IMR-90 (cell line): ENCODE data around the gene TFAP2E. TPM values are rescaled to one million over a fixed set of nuclear protein-coding genes. Genes with fewer than 3 reads are reported as not detected.

ENCODE experiments used
- ATAC-seq: fragments of 200-7000 bp; cut with Tn5 transposase; 2 replicates; pipeline ENCODE4 v1.9.1; 2020; ENCODE audit warnings: low read depth, mild to moderate bottlenecking, moderate library complexity
- BruUV-seq: library from RNA; stranded (reverse); fragments of 400-500 nt; replicated peaks from 2 replicates; lab custom pipeline; 2021; lab: Mats Ljungman, UMichigan
- CTCF ChIA-PET: fragments of 300-600 bp; formaldehyde crosslinking; extraction: SDS; loops from one replicate; lab custom pipeline; 2021; ENCODE audit warnings: antibody characterized with exemption; lab: Yijun Ruan, JAX
- POLR2A ChIA-PET: fragments of 300-600 bp; sonication (Branson Sonifier 250); formaldehyde crosslinking; loops from one replicate; lab custom pipeline; 2022; ENCODE audit warnings: antibody characterized with exemption; ENCODE audit not compliant: unreplicated experiment; lab: Charles Lee
- DNase-seq: peaks from one replicate; pipeline ENCODE4 v3.0.0; 2013
- H2AFZ ChIP-seq: replicated peaks from 2 replicates; pipeline ENCODE3; 2013; ENCODE audit warnings: low read length, mild to moderate bottlenecking; ENCODE audit not compliant: poor library complexity
- H2AK5ac ChIP-seq: 2 replicates; pipeline ENCODE4 v1.6.1; 2013; ENCODE audit warnings: low read depth, low read length, inconsistent platforms
- H2AK9ac ChIP-seq: replicated peaks from 2 replicates; pipeline ENCODE3; 2013; ENCODE audit warnings: mild to moderate bottlenecking, low read depth, low read length, moderate library complexity; ENCODE audit not compliant: poor library complexity
- H2BK120ac ChIP-seq: 2 replicates; pipeline ENCODE4 v1.6.1; 2013; ENCODE audit warnings: low read depth, low read length, inconsistent platforms
- H2BK15ac ChIP-seq: 3 replicates; pipeline ENCODE4 v1.6.1; 2013; ENCODE audit warnings: low read depth, low read length, inconsistent platforms
- H2BK20ac ChIP-seq: 2 replicates; pipeline ENCODE4 v1.6.1; 2013; ENCODE audit warnings: low read depth, mild to moderate bottlenecking, inconsistent platforms, low read length, moderate library complexity
- H2BK5ac ChIP-seq: 2 replicates; pipeline ENCODE4 v1.6.1; 2013; ENCODE audit warnings: mild to moderate bottlenecking, low read depth, low read length, inconsistent platforms; ENCODE audit not compliant: poor library complexity, severe bottlenecking
- H3K14ac ChIP-seq: replicated peaks from 2 replicates; pipeline ENCODE4 v1.6.1; 2013; ENCODE audit warnings: low read depth, low read length, inconsistent platforms
- H3K18ac ChIP-seq: 2 replicates; pipeline ENCODE4 v1.6.1; 2013; ENCODE audit warnings: low read depth, low read length, control low read depth
- H3K23ac ChIP-seq: 2 replicates; pipeline ENCODE4 v1.6.1; 2013; ENCODE audit warnings: low read depth, low read length, inconsistent platforms
- H3K27ac ChIP-seq: 2 replicates; pipeline ENCODE4 v1.5.1; 2013; ENCODE audit warnings: mild to moderate bottlenecking, control low read depth, low read length; ENCODE audit not compliant: insufficient read depth
- H3K27me3 ChIP-seq: 2 replicates; pipeline ENCODE4 v1.6.1; 2013; ENCODE audit warnings: low read length; ENCODE audit not compliant: control insufficient read depth, insufficient read depth
- H3K36me3 ChIP-seq: 2 replicates; pipeline ENCODE4 v1.6.1; 2013; ENCODE audit warnings: low read length, mixed read lengths; ENCODE audit not compliant: control insufficient read depth, insufficient read depth
- H3K4ac ChIP-seq: 2 replicates; pipeline ENCODE4 v1.6.1; 2013; ENCODE audit warnings: low read depth, low read length, inconsistent platforms
- H3K4me1 ChIP-seq: 2 replicates; pipeline ENCODE4 v1.6.1; 2013; ENCODE audit warnings: low read length, mixed read lengths; ENCODE audit not compliant: control insufficient read depth, insufficient read depth
- H3K4me2 ChIP-seq: 2 replicates; pipeline ENCODE4 v1.6.1; 2013; ENCODE audit warnings: low read depth, mild to moderate bottlenecking, control low read depth, low read length, moderate library complexity
- H3K4me3 ChIP-seq: 2 replicates; pipeline ENCODE4 v1.5.1; 2013; ENCODE audit warnings: low read depth, mild to moderate bottlenecking, control low read depth, low read length, moderate library complexity; ENCODE audit not compliant: insufficient read depth
- H3K56ac ChIP-seq: 2 replicates; pipeline ENCODE4 v1.6.1; 2013; ENCODE audit warnings: low read length, inconsistent platforms; ENCODE audit not compliant: insufficient read depth; ENCODE audit errors: extremely low read depth
- H3K79me1 ChIP-seq, 2 experiments: 2 replicates each; pipeline ENCODE4 v1.6.1; 2013; ENCODE audit warnings: low read length in 2 of 2, inconsistent platforms in 1 of 2, low read depth in 1 of 2
- H3K9ac ChIP-seq: 2 replicates; pipeline ENCODE4 v1.6.1; 2013; ENCODE audit warnings: low read depth, low read length, control low read depth
- H3K9me1 ChIP-seq: 2 replicates; pipeline ENCODE4 v1.6.1; 2013; ENCODE audit warnings: low read length, inconsistent platforms; ENCODE audit not compliant: insufficient read depth
- H3K9me3 ChIP-seq: 2 replicates; pipeline ENCODE4 v1.6.1; 2013; ENCODE audit warnings: low read length; ENCODE audit not compliant: control insufficient read depth, insufficient read depth
- H4K20me1 ChIP-seq: 2 replicates; pipeline ENCODE4 v1.6.1; 2013; ENCODE audit warnings: low read length, inconsistent platforms; ENCODE audit not compliant: insufficient read depth
- H4K5ac ChIP-seq: 2 replicates; pipeline ENCODE4 v1.6.1; 2013; ENCODE audit warnings: mild to moderate bottlenecking, low read depth, low read length, control low read depth
- H4K8ac ChIP-seq, 2 experiments: 2 replicates each; pipeline ENCODE4 v1.6.1; 2013; ENCODE audit warnings: low read depth in 2 of 2, low read length in 2 of 2, control low read depth in 1 of 2, inconsistent platforms in 1 of 2
- H4K91ac ChIP-seq: 2 replicates; pipeline ENCODE4 v1.6.1; 2013; ENCODE audit warnings: low read depth, low read length, inconsistent platforms; ENCODE audit not compliant: insufficient read depth
- BHLHE40 ChIP-seq: fragments of 150-350 bp; IDR thresholded peaks from 2 replicates; pipeline ENCODE4 v1.6.1; 2016; ENCODE audit warnings: mild to moderate bottlenecking, low read depth, low read length
- ELK1 ChIP-seq: fragments of 150-350 bp; IDR thresholded peaks from 2 replicates; pipeline ENCODE4 v1.6.1; 2016; ENCODE audit warnings: low read depth, mild to moderate bottlenecking, low read length, moderate library complexity, borderline replicate concordance
- FOS ChIP-seq: fragments of 150-350 bp; IDR thresholded peaks from 2 replicates; pipeline ENCODE4 v1.6.1; 2016; ENCODE audit warnings: low read depth, low read length
- MAZ ChIP-seq: IDR thresholded peaks from 2 replicates; pipeline ENCODE4 v1.6.1; 2012; ENCODE audit warnings: low read depth, mild to moderate bottlenecking, low read length, improper control_type of control experiment, moderate library complexity, borderline replicate concordance
- POLR2A ChIP-seq: IDR thresholded peaks from 2 replicates; pipeline ENCODE4 v1.6.1; 2012; ENCODE audit warnings: mild to moderate bottlenecking, low read depth, low read length
- RFX5 ChIP-seq: IDR thresholded peaks from 2 replicates; pipeline ENCODE4 v1.8.0; 2012; ENCODE audit warnings: low read depth, mild to moderate bottlenecking, low read length, moderate library complexity
- WGBS, 2 experiments: methylation state at CpG; one replicate each; pipeline versions ENCODE4 v1.1.5 to v1.1.7; 2013; ENCODE audit warnings: missing lambda C conversion rate in 2 of 2; ENCODE audit not compliant: insufficient read length in 1 of 2; ENCODE audit errors: extremely low coverage in 2 of 2; 5-methylcytosine and 5-hydroxymethylcytosine counted together
- dilution Hi-C: fragments of 300-500 bp; cut with HindIII; formaldehyde crosslinking; loops from one replicate; pipeline ENCODE4 v1.14.3; 2018; ENCODE audit warnings: low sequenced_read_pairs; ENCODE audit not compliant: unreplicated experiment
- in situ Hi-C: fragments of 300-500 bp; cut with MboI; formaldehyde crosslinking; loops from 3 replicates; pipeline ENCODE4 v1.14.3; 2019; ENCODE audit warnings: low sequenced_read_pairs, inconsistent platforms, mixed read lengths
- intact Hi-C: fragments of 100-400 bp; cut with micrococcal nuclease; formaldehyde crosslinking; loops from 2 replicates; pipeline ENCODE4 v1.10.0; 2022
- polyA plus RNA-seq, 3 experiments: library from polyadenylated mRNA; depleted of rRNA; stranded (reverse); fragments of >200 nt; gene quantifications; 2 replicates each; pipeline ENCODE4 v1.2.3, GENCODE V29; 2012; ENCODE audit warnings: low replicate concordance in 1 of 3
- total RNA-seq: library from RNA; depleted of rRNA; stranded (reverse); fragments of >200 nt; gene quantifications from 2 replicates; pipeline ENCODE4 v1.2.3, GENCODE V29; 2012

The TFAP2E gene
- total and polyA plus RNA-seq, 2 of the 4 experiments (the other 2 are of a cell fraction): under 0.01 to 0.19 TPM

GRCh38 chr1:35561972-35562680 is 11.0 kb upstream of the TFAP2E start:
- no peak overlapping the region for H4K5ac ChIP-seq
- H3K4me1 ChIP-seq: peaks cover 5% of the 10 kb centered on the region; the same call in 1 of the 2 replicates
- WGBS, 2 experiments: 86% methylated on average over 7 of the region's 15 CpGs; no CpG with 5 or more reads in 1 of the 2 experiments
- H3K4me3 ChIP-seq: no peak overlapping the region
- peaks cover 42% of the 10 kb centered on the region for H4K20me1 ChIP-seq
- no peak overlapping the region for H3K9ac ChIP-seq
- intact Hi-C loops: no loop called here
- DNase-seq (no peak), ATAC-seq (no peak)
- no peak overlapping the region for H2AK9ac ChIP-seq
- no peak overlapping the region for H4K8ac ChIP-seq
- no peak overlapping the region for H3K14ac ChIP-seq
- dilution Hi-C loops: no loop called here
- in situ Hi-C loops: loop anchor here (5.0 to 10.0 kb wide), 2 partner anchors 110 to 367 kb away; partner anchors contain the start of gene SFPQ
- no peak for TF ChIP-seq FOS
- no peak for TF ChIP-seq RFX5
- no peak for TF ChIP-seq MAZ
- no peak for TF ChIP-seq BHLHE40
- no peak for TF ChIP-seq ELK1
- TF ChIP-seq POLR2A: no peak
- no peak overlapping the region for H2BK5ac ChIP-seq
- H3K18ac ChIP-seq: no peak overlapping the region
- no peak overlapping the region for H3K23ac ChIP-seq
- no TSS peak for BruUV-seq
- no peak overlapping the region for H2BK20ac ChIP-seq
- no peak overlapping the region for H3K27ac ChIP-seq
- no peak overlapping the region for H2AK5ac ChIP-seq
- H3K79me1 ChIP-seq: peaks cover 6 to 37% of the 10 kb centered on the region in 2 experiments
- no peak overlapping the region for H3K56ac ChIP-seq
- ChIA-PET POLR2A (interaction anchor here (1.1 kb wide), 1 partner anchor 110 kb away, joined by 4 read pairs; no protein-coding TSS in a partner anchor), CTCF (interaction anchor here (1.2 kb wide), 1 partner anchor 112 kb away, joined by 3 read pairs; no protein-coding TSS in a partner anchor)
- no peak overlapping the region for H3K4ac ChIP-seq
- H4K91ac ChIP-seq: no peak overlapping the region
- no peaks in the 10 kb centered on the region for H3K9me3 ChIP-seq
- no peaks in the 10 kb centered on the region for H3K9me1 ChIP-seq
- no peak overlapping the region for H2BK15ac ChIP-seq
- H3K36me3 ChIP-seq: peaks cover 39% of the 10 kb centered on the region
- no peak overlapping the region for H2BK120ac ChIP-seq
- H3K27me3 ChIP-seq: no peaks in the 10 kb centered on the region
- H2AFZ ChIP-seq: no peak overlapping the region
- no peak overlapping the region for H3K4me2 ChIP-seq
